Stimulated activated CD4-positive, alpha-beta T cell treated with anti-CD3 and anti-CD28 coated beads, TNF-alpha, amount 100 ng/mL, for 4 hours (primary cell): Measurements from ENCODE around the gene QDPR.

Experiments used
- DNase-seq, 3 experiments: peaks; one replicate each; pipeline ENCODE4 v3.0.0-alpha.2; 2020; ENCODE audit warnings: low read depth in 3 of 3

The QDPR gene

DNA sequence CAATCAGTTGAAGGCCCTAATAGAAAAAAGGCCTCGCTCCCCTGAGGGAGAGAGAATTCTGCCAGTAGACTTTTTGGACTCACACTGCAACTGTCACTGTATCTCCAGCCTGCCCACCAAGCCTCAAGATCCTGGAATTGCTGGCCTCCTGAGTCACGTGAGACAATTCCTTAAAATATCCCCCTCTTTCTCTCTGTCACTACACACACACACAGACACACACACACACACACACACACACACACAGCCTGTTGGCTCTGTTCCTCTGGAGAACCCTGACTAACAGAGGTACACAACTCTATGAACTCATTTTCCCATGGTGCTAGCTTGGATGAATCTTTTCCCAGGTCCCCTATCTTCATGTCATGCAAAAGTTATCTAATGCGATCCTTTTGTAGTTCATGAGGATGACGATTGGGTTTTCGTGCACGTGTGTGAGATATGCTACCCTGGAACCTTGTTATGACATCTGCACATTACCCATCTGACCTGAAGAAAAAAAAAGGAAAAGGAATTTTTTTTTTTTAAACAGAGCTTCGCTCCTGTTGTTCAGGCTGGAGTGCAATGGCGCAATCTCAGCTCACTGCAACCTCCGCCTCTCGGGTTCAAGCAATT is 16.8 kb upstream of the QDPR start:
- DNase-seq, result no peak

DNA sequence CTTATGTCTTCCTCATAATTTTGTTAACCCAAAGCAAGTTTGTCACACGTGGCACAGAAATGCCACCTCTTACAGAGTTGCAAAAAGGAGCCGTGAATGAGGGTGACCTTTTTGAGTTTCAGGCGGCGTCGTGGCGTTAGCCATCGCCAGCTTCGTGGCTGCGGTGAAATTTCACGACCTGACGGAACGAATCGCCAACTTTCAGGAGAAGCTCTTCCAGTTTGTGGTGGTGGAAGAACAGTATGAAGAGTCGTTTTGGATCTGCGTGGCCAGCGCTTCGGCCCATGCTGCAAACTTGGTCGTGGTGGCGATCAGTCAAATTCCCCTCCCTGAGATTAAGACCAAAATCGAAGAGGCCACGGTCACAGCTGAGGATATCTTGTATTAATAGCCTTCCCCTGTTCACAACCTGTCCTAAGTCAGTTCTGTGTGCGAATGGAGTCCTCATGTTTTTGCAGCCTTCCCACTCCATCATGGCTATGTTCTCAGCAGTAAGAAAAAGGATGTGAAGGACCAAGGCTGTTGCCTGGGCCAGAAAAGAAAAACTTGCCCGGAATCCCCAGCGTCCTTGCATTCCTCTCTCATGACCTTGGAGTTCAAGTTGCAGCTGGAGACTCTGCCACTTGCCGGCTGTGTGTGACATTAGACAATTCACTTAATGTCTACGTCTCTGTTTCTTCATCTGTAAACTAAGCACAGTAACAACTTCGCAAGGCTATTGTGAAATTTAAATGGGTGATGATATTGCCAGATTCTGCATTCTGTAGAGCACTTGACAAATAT is 15.0 kb upstream of the QDPR start:
- DNase-seq, result no peak

DNA sequence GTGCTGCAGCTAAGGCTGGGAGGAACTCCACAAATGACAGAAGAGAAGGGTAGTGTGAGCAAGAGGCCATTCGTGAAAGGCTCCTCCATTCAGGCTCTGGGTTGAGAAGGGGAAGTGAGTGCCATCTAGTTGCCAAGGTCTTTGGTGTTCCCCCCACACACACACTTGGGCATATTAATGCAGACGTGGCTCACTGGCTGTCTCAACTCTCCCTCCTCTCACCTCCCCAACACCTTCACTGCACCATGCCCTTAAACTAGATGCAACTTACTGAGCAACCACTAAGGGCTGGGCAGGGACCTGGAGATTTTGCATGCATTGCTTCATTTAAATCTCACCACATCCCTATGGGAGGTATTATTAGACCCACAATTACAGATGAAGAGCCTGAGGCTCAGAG is 11.8 kb upstream of the QDPR start:
- DNase-seq, result no peak

DNA sequence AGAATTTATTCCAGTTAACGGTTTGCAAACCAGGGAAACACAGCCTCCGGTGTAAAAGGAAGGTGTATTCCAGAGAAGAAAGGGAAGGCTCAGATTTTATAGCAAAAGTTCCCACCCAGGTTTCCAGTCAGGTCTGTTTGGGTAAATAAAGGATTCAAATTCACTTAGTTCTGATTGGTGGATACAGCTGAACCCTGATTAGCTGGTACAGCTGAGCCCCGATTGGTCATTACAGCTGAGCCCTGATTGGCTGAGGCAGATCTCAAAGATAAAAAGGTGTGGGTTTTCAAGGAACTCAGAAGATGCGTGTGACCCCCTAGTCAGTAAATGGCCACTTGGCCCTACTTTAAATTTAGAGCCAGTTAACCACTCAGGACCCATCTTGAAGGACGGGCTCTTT is 9.7 kb upstream of the QDPR start:
- DNase-seq, result no peak

DNA sequence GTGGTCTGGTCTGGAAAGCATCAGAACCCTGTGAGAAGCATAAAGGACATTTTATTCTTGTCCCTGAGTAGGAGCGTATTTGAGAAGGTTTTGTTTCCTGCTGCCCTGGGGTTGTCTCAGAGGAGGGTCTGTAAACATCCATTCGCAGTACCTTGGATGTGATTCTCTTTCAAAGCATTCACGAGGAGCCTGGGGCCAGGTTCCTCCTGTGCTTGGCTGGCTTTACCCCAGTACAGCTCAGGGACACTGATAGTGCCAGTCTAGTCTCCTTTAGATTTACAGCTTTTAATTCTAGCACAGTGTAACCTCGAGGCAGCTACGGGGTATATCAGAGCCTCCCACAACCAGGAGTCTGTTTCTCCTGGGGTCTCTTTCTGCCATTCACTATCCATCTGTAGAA is 5.8 kb upstream of the QDPR start:
- DNase-seq, result no peak

DNA sequence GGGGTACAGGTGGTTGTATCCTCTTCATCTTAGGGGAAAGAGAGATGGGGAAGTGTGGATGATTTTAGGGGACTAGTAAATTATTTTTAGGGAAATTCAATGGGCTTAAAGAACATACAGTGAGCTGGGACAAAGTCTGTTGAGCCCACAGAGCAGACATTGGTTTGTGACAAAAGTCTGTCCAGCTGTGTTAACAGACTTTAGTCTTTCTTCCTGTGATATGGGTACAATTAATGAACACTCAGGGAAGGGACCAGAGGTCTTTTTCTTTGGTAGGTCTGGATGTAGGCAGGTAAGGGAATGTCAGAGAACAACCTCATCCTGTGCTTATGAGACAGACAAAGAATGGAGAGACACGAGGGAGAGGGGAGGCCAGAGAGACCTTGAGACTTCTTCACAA is 5.1 kb upstream of the QDPR start:
- no peak for DNase-seq

DNA sequence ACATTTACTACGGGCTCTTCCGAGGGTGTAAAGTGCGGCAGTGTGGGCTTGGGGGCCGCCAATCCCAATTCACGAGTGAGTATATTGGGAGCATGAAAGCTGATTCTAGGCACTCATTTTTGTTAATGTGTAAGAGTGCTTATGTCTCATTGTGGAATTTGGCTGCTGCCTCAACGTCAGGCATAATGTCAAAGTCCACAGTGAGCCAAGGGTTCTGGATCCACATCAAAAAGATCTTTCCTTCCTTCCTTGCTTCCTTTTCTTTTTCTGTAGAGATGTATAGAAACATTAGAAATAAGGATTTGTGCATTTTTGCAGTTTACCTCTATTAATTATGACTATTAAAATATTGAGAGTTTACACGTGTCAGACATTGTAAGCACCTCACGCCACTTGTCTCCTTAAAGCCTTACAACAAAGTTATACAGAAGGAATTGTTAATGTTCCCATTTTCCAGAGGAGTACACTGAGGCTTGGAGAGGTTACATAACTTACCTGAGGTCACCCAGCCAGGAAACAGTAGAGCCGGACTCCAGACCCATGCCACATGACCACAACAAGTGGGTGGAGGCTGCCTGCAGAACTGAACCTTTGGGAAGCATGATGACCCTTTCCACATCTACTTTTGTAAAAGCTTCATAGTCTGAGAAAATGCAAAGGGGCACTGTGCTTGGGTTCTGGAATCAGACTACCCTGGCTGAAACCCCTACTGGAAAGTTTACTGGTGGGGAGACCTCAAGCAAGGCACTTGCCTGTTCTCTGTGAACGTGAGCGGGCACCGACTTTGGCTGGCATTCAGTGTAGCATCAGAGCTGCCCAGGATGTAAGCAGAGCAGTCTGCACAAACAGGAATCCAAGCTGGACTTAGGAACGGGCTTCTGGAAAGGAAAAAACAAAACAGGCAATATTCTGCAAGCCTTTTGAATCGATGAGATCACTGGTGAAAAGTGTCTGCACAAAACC is 3.8 kb upstream of the QDPR start:
- no peak for DNase-seq

DNA sequence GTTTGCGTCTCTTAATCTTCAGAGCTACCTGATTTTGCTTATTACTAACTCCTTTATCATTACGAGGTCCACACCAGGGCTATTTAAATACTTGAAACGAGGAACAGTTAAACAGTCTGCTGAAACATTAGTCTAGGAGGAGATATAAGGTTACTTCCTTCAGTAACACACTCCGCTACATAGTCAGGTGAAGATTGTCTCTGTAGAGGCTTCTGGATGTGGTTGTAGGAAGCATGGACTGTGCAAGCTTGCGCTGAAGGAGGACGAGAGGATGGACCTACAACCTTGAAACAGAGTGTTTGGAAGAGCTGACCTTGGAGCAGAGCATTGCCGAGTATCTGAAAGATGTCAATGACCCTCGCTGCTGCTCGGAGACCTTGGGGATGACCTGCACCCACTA is 3.0 kb upstream of the QDPR start, which contains the start of gene CLRN2:
Gene CLRN2 (plus strand): TSS at position 301 of the 400 bp plus-strand sequence. CDS start 102 bp downstream, outside the sequence.
- DNase-seq, result no peak

DNA sequence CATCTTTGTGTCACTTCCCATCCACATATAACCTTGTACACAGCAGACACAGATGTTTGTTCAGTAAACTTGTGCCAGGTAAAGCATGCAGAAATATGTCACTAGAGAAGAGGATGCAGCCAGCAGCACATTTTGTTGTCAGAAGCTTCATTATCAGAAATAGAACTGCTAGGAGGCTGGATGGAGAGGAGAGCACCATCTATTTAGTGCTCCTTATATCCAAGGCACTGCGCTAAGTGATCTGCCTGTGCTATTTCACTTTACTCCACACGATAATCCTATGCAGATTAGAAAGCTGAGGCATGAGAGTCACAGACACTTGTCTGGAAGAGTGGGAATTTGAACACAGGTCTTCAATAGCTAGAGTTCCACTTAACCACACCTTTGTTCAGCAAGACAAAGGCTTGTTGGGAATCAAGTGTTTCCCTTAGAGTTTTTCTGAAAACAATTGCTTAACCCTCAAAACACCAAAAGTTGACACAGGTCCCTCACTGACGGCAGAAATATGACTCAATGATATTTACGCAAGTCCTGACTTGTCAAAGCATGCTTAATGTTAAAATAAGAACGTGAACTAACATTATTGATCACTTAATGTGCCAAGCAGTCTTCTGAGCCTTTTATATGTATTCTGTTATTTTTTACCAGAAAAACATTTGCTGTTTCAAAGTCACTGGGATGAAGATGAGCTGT is 1.2 kb upstream of the QDPR start:
- no peak for DNase-seq

DNA sequence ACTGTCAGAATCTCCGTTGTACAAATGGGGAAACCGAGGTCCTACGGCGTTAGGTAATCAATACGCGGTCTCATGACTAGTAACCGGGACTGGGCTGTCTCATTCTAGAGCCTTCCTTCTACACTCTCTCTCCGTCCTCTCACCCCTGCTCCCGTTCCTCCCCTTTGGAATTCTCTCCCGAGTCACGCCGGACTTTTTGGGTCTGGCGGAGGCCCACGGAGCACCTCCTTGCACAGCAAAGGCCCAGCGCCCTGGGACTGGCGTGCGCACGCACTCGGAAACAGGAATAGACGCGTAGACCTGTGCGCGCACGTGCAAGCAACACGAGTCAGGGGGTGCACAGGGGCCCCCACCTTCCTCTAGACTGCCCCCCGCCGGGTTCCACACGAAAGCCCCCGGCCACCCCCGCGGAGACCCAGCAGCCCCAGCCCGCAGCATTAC is 361 bp downstream of the QDPR start:
- peak; percentile 27 to 53 (median 37) for DNase-seq

DNA sequence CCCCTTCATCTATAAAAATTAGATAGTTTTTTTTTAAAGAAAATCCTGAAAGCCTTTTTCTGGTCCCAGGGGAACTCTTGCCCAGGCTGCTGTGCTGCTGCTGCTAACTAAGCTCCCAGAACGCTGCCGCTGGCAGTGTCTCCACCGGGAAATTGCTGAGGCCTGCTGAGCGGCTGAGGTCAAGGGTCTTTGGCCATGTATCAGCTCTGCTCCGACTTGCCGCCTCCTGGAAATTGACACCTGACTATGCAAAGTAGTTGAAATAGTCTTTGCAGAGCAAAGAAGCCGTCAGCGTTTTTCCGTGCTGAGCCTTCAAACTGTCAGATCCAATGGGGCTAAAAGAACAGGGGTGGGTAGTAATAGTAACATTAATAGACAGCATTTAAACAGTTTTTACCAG is 839 bp downstream of the QDPR start:
- DNase-seq, result no peak

DNA sequence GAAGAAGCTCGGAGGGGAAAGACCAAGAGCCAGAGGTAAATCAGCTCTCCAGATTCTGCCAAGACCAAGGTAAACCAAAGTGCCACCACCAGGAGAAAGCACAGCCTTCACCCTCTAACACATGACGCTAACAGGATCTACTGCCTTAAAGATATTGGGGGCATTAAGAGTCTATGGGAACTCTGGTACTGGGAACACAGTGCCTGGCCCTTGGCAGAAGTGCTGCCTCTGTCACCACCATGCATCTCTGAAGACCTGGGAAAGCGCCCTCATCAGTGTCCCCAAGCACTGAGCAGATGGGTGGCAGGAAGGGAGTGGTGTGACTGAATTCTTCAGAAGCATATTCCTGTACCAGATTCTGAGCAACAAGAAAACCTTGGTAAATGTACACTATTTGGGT is 1.3 kb downstream of the QDPR start:
- no peak for DNase-seq

DNA sequence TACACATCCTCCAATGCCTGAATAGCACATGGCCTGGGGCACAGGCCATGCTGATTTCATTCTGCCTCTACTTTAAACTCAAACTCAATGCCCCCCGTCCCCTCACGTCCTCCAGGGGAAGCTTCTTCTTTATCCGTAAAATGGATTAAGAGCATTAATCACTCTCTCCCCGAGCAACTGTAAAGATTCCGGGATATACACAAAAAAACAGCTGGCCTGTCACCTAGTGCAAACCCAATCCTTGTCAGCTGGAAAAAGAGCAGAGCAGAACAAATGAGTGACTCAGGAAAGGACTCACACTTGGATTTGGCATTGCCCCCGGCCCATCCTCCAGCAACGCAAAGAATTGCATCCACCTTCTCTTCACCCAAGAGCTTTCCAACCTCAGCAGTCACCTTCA is 7.8 kb downstream of the QDPR start:
- DNase-seq, result no peak

DNA sequence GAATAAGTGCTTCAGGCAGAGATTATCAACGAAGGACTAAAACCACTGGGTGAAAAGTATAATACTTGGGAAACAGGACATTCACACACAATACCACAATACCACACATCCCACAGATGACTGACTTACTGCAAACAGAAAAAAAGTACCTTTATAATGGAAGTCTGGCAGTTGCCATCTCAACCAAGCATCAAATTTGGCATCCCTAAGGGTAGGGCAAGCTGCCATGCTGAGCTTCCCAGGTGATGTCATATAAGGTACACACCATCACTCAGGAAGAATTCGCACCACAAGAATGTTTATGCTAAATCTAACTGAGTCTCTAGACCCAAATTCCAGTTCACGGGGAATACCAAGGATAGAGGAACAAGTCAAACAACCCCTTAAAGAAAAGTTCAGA is 9.1 kb downstream of the QDPR start:
- no peak for DNase-seq

DNA sequence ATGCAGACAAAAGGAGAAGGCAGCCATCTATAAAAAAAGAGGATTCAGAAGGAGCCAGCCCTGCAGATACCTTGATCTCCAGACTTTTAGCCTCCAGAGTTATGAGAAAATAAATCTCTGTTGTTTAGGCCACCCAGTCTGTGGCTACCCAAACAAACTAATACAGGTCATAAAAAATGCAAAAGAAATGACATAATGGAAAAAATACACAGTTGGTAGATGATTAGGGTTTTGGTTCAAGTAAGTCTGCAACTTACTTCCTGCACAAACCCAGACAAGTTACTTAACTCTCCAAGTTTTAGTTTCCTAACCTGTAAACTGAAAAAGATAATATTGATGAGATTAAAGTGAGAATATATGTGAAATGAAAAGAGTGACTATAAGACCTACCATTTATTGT is 11.3 kb downstream of the QDPR start:
- DNase-seq, result no peak

DNA sequence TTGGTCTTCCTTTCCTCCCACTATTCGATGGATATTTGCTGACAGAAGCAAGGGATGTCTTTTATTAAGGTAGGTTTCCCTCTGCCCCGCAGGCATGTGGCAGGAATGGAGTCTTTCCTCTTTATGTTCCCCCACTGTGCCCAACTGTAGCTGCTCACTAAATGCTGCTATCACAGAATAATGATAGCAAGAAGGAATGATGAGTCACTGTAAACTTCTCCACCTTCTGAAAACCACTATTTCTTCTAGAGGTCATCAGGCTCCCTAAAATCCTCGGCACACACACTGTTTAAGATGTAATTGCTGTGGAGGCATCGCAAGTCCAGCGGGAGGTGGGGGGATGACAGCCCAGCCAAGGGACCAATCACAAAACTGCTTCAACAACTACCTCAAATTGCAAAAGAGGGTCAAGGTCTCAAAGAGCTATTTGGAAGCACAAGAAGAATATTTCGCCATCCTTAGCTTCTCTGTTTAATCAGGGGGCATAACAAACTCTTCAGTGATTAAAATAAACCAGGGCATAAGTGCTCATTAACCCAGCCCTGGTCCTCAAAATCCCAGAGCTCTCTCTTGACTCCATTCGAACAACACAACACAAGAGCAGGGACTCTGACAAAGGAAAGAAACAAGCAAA is 13.9 kb downstream of the QDPR start:
- DNase-seq, result no peak

DNA sequence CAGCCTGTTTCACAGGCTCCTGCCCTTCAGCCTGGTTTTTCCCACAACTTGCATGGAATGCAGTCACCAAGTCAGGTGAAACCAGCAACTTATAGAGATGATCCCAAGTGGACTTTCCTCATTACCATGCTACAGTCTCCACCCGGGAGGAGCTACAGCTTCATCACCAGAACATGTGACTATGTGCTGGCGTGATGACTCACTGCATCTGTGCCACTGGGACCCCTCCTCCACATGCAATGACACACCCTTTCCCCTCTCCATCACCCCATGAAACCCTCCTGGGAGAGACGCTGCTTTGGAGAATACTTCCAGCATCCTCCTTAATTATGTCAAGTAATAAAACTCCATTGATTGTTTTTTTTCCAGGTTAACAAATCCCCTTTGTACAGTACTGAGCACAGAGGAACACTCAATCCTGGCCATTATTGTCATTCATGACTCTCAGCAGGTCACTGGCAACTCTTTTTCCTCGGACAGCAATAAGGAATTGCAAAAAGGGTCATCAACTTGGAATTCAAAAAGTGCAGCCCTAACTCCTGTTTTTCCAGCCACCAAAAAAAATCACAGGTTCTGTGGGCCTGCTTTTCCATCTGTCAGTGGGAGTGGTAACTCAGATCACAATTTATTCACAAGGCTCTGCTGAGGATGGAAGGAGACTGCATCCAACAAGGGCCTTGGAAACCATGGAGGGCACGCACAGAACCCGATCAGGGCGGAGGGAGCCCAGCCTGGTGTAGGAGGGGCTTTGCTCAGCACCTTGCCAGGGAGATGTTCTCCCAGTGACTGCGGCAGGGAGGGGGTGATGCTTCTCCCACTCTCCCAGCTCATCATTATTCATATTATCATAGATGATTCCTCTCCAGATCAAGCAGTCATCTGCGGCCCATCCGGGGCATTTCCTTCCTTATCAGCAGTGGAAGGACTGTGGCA is 17.4 kb downstream of the QDPR start:
- peak in 1 of 3 experiments; percentile 13 for DNase-seq

DNA sequence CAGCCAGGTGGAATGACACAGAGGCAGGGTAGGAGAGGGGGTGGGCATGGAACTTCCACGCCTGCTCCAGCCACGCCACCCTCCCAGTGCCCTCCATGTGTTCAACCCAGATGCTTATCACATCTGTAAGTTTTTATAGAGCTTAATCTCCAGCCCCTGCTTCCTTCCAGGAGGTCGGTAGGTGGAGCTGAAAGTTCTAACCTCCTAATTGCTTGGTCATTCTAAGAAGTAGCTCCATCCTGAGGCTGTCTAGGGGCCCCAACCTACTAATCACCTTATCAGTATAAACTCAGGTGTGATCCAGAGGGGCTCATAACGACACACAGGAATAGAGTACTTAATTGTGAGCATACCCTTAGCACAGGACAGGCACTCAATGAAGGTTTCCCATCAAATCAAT is 18.3 kb downstream of the QDPR start:
- DNase-seq, result no peak

DNA sequence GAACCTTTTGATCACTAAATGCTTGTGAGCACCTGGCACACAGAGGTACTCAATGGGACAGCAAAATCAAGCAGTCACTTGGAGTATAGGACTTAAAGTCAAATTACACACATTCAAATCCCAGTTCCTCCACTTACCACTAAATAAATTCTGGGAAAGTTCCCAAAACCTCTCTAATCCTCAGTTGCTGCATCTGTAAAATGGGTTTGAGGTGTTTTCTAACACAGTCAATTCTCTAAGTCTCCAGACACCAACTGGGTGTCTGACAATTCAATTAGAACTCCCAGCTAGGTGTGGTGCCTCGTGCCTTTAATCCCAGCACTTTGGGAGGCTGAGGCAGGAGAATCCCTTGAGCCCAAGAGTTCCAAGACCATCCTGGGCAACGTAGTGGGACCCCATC is 19.0 kb downstream of the QDPR start:
- no peak for DNase-seq

DNA sequence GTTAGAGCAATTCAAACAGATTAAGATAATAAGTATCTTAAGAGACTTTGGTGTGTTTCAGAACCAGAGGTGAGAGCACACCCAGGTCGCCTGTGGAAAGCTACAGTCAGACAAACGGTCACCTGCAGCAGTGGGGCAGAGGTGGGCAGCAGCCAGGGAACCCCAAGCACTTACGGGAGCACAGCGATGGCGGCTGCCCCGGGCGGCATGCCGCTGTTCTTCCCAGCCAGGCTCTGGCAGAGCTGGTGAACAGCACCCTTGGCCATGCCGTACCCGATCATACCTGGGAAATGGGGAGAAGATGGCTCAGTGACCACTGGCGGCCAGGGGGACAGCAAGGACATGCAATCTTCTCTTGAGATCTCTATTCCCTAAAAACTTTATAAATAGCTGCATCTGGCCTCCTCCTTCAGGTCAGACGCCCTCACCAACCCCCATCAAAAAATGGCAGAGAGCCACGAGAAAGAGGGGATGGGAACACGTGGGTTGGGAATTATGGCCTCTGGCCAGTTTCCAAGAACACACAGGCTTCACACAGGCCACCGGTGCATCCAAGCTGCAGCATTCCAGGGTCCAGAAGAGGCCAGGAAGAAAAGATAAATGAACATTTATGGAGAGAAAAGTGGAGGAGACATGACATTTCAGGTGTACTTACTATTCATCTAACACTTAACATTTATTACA is 19.7 kb downstream of the QDPR start:
- DNase-seq, result no peak
